GM19043 (cell line): Measurements from ENCODE around the gene PRDM8.

Experiments
- ATAC-seq: cut with Tn5 transposase; IDR thresholded peaks from one replicate; pipeline ENCODE4 v1.9.1; 2021; ENCODE audit warnings: low read depth; ENCODE audit not compliant: unreplicated experiment

PRDM8 gene

DNA sequence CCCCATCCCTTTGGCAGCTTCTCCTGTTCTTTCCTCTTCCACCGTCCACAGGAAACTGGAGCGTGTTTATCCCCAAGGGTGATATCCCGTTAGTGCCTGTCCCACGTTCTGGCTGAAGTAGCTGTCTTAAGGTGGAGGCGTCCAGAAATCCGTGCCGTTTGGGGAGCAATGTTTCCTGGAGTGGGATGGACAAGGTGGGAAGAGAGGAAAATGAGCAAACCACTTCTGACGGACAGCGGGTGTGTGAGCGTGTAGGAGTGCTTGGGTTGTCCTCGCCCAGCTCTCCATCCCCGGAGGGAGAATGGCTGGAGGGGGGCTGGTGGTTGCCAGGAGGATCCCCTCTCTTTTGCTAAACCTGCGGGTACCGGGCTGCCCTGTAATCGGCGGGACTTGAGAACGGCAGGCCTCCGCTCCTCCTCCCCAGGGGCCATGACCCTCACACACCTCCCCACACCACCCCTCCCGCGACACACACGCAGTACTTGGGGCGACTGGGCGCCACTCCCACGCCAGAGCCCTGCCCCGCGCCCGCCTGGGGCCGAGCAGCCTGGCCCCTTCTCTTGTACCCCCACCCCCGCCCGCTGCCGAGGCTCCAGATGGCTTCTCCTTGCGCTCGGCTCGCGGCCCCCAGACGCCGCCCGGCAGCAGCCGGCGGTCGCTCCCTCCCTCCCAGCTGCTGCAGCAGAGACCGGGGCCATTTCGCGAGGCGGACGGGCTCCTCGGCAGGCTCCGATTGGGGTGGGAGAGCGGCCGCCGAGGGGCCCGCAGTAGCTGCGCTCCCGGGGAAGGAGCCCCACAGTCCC is 13.9 kb upstream of the PRDM8 start:
- peak; percentile 41 for ATAC-seq

- ATAC-seq = peak; percentile 89
Measured at GRCh38 chr4:80184053-80184824, 13.1 kb upstream of the PRDM8 start.

GRCh38 chr4:80184825-80185756 is 12.2 kb upstream of the PRDM8 start:
- no peak for ATAC-seq

DNA sequence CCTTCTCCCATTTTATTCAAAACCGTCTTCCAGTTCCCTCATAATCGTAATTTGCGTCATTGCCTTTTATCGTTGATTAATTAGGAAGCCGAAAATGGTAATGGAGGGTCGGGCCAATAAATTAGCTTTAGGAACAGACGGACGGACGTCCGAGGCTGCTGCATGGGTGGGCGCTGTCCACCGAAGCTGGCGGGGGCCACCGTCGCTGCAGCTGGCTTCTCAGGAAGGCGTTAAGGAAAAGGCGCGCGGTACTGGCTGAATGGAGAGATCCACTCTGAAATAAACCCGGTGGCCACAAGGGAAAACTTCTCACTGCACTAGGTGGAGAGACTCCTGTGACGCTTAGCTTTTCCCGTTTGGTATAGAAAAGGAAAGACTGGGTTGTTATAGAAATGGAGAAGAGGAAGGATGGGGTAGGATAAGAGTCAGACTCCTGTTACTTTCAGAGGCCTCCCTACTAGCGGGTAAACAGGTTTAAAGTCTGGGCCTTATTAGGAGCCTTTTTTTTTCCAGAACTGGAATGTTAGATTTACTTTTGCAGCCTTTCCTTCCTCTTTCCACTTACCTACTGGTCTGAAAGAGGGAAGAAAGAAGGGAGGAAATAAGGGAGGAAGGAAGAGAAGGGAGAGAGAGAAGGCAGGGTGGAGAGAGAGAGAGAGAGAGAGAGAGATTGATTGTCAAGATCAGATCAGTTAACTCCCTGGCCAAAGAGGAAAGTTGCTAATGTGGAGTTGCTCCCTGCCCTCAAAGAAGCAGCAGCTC is 11.3 kb upstream of the PRDM8 start:
- no peak for ATAC-seq

- ATAC-seq = no peak
Measured at GRCh38 chr4:80186676-80187075, 10.6 kb upstream of the PRDM8 start.

DNA sequence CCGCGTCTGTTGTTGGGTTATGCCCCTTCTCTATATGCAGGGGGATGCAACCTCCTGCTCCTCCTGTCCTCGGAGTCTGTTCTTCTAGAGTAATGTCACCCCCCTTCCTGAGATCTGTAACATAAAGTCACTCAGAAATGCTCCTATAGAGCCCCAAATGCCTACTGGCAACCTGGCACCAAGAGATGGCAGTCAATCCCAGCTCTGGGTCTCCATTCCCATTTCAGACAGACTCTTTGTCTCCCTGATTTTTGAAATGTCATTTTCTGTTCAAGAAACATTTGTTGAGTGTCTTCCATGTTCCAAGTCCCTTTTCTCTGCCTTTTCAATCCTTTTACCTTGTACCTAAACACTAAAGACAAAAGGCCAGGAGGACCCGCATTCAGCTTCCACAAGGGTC is 9.6 kb upstream of the PRDM8 start:
- ATAC-seq = no peak

DNA sequence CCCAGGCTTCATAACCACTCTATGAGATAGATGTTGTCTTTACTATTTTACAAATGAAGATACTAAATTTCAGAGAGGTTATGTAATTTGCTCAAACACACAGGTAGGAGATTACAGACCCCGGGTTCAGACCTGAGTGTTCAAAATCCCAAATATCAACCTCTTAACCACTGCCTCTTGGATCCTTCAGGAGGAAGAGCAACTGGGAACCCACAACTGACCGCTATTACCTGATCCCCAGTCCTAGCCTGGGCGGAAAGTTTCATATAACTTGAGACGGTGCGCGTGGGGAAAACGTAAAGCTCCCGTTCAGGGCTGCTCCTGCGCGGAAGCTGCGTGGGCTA is 8.9 kb upstream of the PRDM8 start:
- no peak for ATAC-seq

- no peak for ATAC-seq
Measured at GRCh38 chr4:80188801-80189458, 8.4 kb upstream of the PRDM8 start.

DNA sequence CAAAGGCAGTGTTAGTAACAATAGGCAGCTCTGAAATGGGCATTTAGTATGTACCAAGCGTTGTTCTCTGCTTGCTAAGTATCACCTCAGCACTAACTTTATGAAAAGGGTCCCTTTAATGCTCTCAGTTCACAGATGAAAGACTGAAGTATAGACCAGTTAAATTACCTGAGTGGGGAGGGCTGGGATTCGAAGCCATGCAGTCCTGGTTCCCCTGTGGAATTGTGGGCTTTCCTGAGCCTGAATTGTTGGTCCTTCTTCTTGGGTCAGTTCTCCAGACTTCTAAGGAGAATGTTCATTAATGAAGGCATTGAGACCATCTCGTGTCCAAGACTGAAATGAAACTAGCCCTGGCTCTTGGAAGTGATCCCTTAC is 7.7 kb upstream of the PRDM8 start:
- ATAC-seq = no peak

GRCh38 chr4:80189956-80190677 is 7.2 kb upstream of the PRDM8 start:
- ATAC-seq = no peak

- ATAC-seq = no peak
Measured at GRCh38 chr4:80192252-80192866, 4.9 kb upstream of the PRDM8 start.

GRCh38 chr4:80192937-80193336 is 4.4 kb upstream of the PRDM8 start:
- no peak for ATAC-seq

- ATAC-seq = no peak
Measured at GRCh38 chr4:80195441-80196140, 1.7 kb upstream of the PRDM8 start.

- no peak for ATAC-seq
Measured at GRCh38 chr4:80196259-80196921, 913 bp upstream of the PRDM8 start.

- ATAC-seq = no peak
Measured at GRCh38 chr4:80197601-80198440, 518 bp downstream of the PRDM8 start.

DNA sequence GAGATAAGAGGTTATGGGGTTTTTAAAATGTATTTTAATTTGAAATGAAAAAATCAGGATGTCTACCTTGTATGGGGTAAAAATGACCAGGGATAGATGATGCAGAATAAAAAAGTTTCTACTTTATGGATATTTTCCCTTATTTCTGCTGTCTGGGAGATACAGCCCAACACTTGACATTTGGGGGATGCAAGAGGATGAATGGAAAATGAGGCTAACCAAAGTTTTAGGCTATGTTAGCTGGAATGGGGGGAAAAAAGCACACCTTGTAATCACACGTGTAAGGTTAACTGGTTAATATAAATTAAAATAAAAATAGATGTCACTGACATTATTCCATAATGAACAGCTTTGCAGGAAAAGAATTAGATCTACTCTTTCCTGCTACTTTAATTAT is 1.1 kb downstream of the PRDM8 start:
- no peak for ATAC-seq
